Neural crest cell (in vitro differentiated cells): Measurements from ENCODE around the gene SHD. TPM values are rescaled to one million over a fixed set of nuclear protein-coding genes. Genes with fewer than 3 reads are reported as not detected.

Source experiments
- DNase-seq: peaks from one replicate; pipeline ENCODE4 v3.0.0; 2021; ENCODE audit warnings: low read depth, mixed read lengths, low spot score
- H3K27ac Mint-ChIP-seq: one replicate; pipeline ENCODE4 v1.8.0; 2021; ENCODE audit warnings: mild to moderate bottlenecking, mixed read lengths; ENCODE audit not compliant: unreplicated experiment
- H3K27me3 Mint-ChIP-seq: 2 replicates; pipeline ENCODE4 v1.8.0; 2021; ENCODE audit warnings: low read depth, mild to moderate bottlenecking, mixed read lengths
- H3K36me3 Mint-ChIP-seq: 2 replicates; pipeline ENCODE4 v1.8.0; 2021; ENCODE audit warnings: low read depth, mild to moderate bottlenecking, mixed read lengths
- H3K4me1 Mint-ChIP-seq: 2 replicates; pipeline ENCODE4 v1.8.0; 2021; ENCODE audit warnings: mixed read lengths
- H3K4me3 Mint-ChIP-seq: one replicate; pipeline ENCODE4 v1.8.0; 2021; ENCODE audit warnings: mild to moderate bottlenecking, mixed read lengths
- H3K9me3 Mint-ChIP-seq: 2 replicates; pipeline ENCODE4 v1.8.0; 2021; ENCODE audit warnings: mixed read lengths
- CTCF ChIP-seq: fragments of 200-600 bp; sonication (generic); conservative IDR thresholded peaks from 2 replicates; pipeline ENCODE4 v1.5.0; 2021; ENCODE audit warnings: antibody characterized with exemption, mild to moderate bottlenecking
- total RNA-seq: library from RNA; stranded (reverse); gene quantifications from 2 replicates; pipeline ENCODE4 v1.2.1, GENCODE V29; 2021

Gene SHD
- total RNA-seq, 1 donor from 2014 or later, result 2.7 TPM

- no peak for DNase-seq
- no peak for TF ChIP-seq CTCF
- H3K9me3 Mint-ChIP-seq, result no peaks in the 10 kb centered on the region
- H3K4me3 Mint-ChIP-seq, result no peak overlapping the region
- no peak overlapping the region for H3K27ac Mint-ChIP-seq
- H3K27me3 Mint-ChIP-seq, result no peaks in the 10 kb centered on the region
- H3K36me3 Mint-ChIP-seq, result no peaks in the 10 kb centered on the region
- peaks cover 4% of the 10 kb centered on the region for H3K4me1 Mint-ChIP-seq
These were observed 14.3 kb upstream of the SHD start for GRCh38 chr19:4264812-4265211.

GRCh38 chr19:4266253-4267000 lies 12.6 kb upstream of the SHD start:
- Mint-ChIP-seq H3K27me3 (no peaks in the 10 kb centered on the region), H3K36me3 (no peaks in the 10 kb centered on the region), H3K4me1 (peaks cover 4% of the 10 kb centered on the region), H3K4me3 (no peak overlapping the region), H3K27ac (no peak overlapping the region), H3K9me3 (no peaks in the 10 kb centered on the region)
- TF ChIP-seq CTCF, result no peak
- no peak for DNase-seq

- H3K4me3 Mint-ChIP-seq, result no peak overlapping the region
- H3K9me3 Mint-ChIP-seq, result no peaks in the 10 kb centered on the region
- DNase-seq, result peak; percentile 71
- no peaks in the 10 kb centered on the region for H3K27me3 Mint-ChIP-seq
- no peaks in the 10 kb centered on the region for H3K36me3 Mint-ChIP-seq
- peaks cover 4% of the 10 kb centered on the region for H3K4me1 Mint-ChIP-seq
- peak; percentile 85 for TF ChIP-seq CTCF
- no peak overlapping the region for H3K27ac Mint-ChIP-seq
These were observed 11.8 kb upstream of the SHD start for GRCh38 chr19:4267101-4267900.

GRCh38 chr19:4267901-4268815 lies 10.9 kb upstream of the SHD start:
- Mint-ChIP-seq H3K27ac (no peak overlapping the region), H3K36me3 (no peaks in the 10 kb centered on the region), H3K27me3 (no peaks in the 10 kb centered on the region), H3K9me3 (no peaks in the 10 kb centered on the region), H3K4me3 (no peak overlapping the region), H3K4me1 (peaks cover 4% of the 10 kb centered on the region)
- no peak for TF ChIP-seq CTCF
- DNase-seq, result no peak

GRCh38 chr19:4268816-4269430 lies 10.1 kb upstream of the SHD start:
- H3K4me3 Mint-ChIP-seq, result no peak overlapping the region
- no peaks in the 10 kb centered on the region for H3K36me3 Mint-ChIP-seq
- H3K9me3 Mint-ChIP-seq, result no peaks in the 10 kb centered on the region
- H3K27ac Mint-ChIP-seq, result no peak overlapping the region
- no peaks in the 10 kb centered on the region for H3K27me3 Mint-ChIP-seq
- H3K4me1 Mint-ChIP-seq, result peaks cover 4% of the 10 kb centered on the region
- no peak for DNase-seq
- TF ChIP-seq CTCF, result no peak
